MM.1S (cell line): Measurements from ENCODE around the gene TJAP1.
"Not testable (repeated sequence)": the region's sequence is repeated elsewhere in the genome, so short reads cannot be mapped to it uniquely, and the experiment has no call there.

ENCODE experiments used
- EZH2 ChIP-seq: fragments of 300-600 bp; sonication (generic); optimal IDR thresholded peaks from 2 replicates; pipeline ENCODE3; 2017; ENCODE audit warnings: low read depth, mild to moderate bottlenecking, antibody characterized with exemption, low read length, mixed read lengths
- EZH2phosphoT487 ChIP-seq: fragments of 300-600 bp; sonication (generic); IDR thresholded peaks from 2 replicates; pipeline ENCODE4 v1.6.1; 2018; ENCODE audit warnings: antibody characterized with exemption, low read length
- TF ChIP-seq, protein P1 (sequence below): fragments of 300-600 bp; sonication (generic); IDR thresholded peaks from 2 replicates; pipeline ENCODE4 v1.5.1; 2016; ENCODE audit warnings: antibody characterized with exemption, low read length, mixed read lengths

DNA sequence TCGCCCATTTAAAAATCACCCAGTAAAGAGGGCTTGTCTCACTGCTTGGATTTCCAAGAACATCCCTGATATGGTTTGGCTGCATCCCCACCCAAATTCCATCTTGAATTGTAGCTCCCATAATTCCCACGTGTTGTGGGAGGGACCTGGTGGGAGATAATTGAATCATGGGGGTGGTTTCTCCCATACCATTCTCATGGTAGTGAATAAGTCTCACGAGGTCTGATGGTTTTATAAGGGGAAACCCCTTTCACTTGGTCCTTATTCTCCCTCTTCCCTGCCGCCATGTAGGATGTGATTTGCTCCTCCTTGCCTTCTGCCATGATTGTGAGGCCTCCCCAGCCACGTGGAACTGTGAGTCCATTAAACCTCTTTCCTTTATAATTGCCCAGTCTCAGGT, 10.1 kb upstream of the TJAP1 start:
- TF ChIP-seq, protein P1, sequence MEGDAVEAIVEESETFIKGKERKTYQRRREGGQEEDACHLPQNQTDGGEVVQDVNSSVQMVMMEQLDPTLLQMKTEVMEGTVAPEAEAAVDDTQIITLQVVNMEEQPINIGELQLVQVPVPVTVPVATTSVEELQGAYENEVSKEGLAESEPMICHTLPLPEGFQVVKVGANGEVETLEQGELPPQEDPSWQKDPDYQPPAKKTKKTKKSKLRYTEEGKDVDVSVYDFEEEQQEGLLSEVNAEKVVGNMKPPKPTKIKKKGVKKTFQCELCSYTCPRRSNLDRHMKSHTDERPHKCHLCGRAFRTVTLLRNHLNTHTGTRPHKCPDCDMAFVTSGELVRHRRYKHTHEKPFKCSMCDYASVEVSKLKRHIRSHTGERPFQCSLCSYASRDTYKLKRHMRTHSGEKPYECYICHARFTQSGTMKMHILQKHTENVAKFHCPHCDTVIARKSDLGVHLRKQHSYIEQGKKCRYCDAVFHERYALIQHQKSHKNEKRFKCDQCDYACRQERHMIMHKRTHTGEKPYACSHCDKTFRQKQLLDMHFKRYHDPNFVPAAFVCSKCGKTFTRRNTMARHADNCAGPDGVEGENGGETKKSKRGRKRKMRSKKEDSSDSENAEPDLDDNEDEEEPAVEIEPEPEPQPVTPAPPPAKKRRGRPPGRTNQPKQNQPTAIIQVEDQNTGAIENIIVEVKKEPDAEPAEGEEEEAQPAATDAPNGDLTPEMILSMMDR = not testable (repeated sequence)
- not testable (repeated sequence) for TF ChIP-seq EZH2, EZH2phosphoT487
